Stimulated activated naive CD8-positive, alpha-beta T cell treated with anti-CD3 and anti-CD28 coated beads, Interleukin-15, Interleukin-2, amounts not matched to agents 100 ng/mL and 50 ng/mL, for 24 hours (primary cell): Measurements from ENCODE around the gene DZIP1.
A peak's percentile ranks its signal among the peaks of the same experiment; 100 is the strongest.
"Not testable (repeated sequence)": the region's sequence is repeated elsewhere in the genome, so short reads cannot be mapped to it uniquely, and the experiment has no call there.

Experiments
- H3K27ac Mint-ChIP-seq: one replicate; pipeline ENCODE4 v1.8.0; 2021; ENCODE audit warnings: mild to moderate bottlenecking, mixed read lengths
- H3K27me3 Mint-ChIP-seq: one replicate; pipeline ENCODE4 v1.8.0; 2021; ENCODE audit warnings: mixed read lengths
- H3K36me3 Mint-ChIP-seq: one replicate; pipeline ENCODE4 v1.8.0; 2021; ENCODE audit warnings: low read depth, mixed read lengths
- H3K4me1 Mint-ChIP-seq: one replicate; pipeline ENCODE4 v1.8.0; 2021; ENCODE audit warnings: low read depth, mixed read lengths
- H3K4me3 Mint-ChIP-seq: one replicate; pipeline ENCODE4 v1.8.0; 2021; ENCODE audit warnings: mild to moderate bottlenecking, mixed read lengths
- H3K9me3 Mint-ChIP-seq: one replicate; pipeline ENCODE4 v1.8.0; 2021; ENCODE audit warnings: mixed read lengths

DZIP1 gene, protein sequence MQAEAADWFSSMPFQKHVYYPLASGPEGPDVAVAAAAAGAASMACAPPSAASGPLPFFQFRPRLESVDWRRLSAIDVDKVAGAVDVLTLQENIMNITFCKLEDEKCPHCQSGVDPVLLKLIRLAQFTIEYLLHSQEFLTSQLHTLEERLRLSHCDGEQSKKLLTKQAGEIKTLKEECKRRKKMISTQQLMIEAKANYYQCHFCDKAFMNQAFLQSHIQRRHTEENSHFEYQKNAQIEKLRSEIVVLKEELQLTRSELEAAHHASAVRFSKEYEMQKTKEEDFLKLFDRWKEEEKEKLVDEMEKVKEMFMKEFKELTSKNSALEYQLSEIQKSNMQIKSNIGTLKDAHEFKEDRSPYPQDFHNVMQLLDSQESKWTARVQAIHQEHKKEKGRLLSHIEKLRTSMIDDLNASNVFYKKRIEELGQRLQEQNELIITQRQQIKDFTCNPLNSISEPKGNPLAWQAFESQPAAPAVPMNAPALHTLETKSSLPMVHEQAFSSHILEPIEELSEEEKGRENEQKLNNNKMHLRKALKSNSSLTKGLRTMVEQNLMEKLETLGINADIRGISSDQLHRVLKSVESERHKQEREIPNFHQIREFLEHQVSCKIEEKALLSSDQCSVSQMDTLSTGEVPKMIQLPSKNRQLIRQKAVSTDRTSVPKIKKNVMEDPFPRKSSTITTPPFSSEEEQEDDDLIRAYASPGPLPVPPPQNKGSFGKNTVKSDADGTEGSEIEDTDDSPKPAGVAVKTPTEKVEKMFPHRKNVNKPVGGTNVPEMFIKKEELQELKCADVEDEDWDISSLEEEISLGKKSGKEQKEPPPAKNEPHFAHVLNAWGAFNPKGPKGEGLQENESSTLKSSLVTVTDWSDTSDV

DNA sequence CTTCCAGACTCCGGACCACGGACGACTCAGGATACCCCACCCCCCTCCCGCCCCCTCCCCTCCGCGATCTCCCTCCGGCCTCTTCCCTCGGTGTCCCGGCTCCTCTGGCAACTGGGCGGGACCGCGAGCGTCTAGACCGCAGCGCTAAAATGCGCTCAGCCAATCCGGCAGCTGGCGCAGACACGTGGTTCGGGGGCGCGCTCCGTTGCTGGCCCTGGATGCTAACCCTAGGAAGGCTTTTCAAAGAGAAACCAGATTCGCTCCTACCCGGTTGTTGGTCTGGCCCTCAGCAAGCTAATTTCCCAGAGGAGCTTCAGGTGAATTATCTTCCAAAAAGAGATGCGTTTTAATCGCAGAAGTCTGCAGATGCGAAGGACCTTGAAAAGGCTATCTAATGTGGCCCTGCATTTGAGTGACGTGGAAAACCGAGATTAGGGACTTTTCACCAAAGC lies at the start of gene DZIP1:
Gene DZIP1, minus strand, starts transcription at position 106 of the 452 bp plus-strand sequence. CDS start 2,677 bp downstream, outside the sequence.
- H3K27me3 Mint-ChIP-seq = peaks cover 51% of the 10 kb centered on the region
- no peaks in the 10 kb centered on the region for H3K9me3 Mint-ChIP-seq
- no peak within 1 kb of the TSS for H3K27ac Mint-ChIP-seq
- H3K4me3 Mint-ChIP-seq = peak within 1 kb of the TSS; percentile 69
- no peaks in the 10 kb centered on the region for H3K36me3 Mint-ChIP-seq
- H3K4me1 Mint-ChIP-seq = peaks cover 6% of the 10 kb centered on the region

DNA sequence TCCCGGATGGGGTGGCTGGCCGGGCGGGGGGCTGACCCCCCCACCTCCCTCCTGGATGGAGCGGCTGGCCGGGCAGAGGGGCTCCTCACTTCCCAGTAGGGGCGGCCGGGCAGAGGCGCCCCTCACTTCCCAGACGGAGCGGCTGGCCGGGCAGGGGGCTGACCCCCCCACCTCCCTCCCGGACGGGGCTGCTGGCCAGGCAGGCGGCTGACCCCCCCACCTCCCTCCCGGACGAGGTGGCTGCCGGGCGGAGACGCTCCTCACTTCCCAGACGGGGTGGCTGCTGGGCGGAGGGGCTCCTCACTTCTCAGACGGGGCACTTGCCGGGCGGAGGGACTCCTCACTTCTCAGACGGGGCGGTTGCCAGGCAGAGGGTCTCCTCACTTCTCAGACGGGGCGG lies 46.5 kb upstream of the DZIP1 start:
- not testable (repeated sequence) for H3K9me3 Mint-ChIP-seq, H3K4me3 Mint-ChIP-seq, H3K27ac Mint-ChIP-seq, H3K27me3 Mint-ChIP-seq
- Mint-ChIP-seq H3K36me3 (peaks cover 28% of the 10 kb centered on the region), H3K4me1 (peaks cover 36% of the 10 kb centered on the region)

DNA sequence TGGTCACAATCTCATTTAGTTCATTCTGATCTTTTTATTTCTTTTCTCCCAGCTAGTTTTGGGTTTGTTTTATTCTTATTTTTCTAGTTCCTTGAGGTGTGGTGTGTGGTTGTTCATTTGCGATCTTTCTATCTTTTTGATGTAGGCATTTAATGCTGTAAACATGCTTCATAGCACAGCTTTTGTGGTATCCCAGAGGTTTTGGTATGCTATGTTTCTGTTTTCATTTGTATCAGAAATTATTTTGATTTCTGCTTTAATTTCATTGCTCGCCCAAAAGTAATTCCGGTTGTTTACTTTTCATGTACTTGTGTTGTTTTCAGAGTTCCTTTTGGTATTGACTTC lies 45.0 kb upstream of the DZIP1 start:
- Mint-ChIP-seq H3K27me3 (no peaks in the 10 kb centered on the region), H3K36me3 (peaks cover 29% of the 10 kb centered on the region), H3K4me3 (no peak overlapping the region), H3K27ac (peak overlapping the region; percentile 37), H3K4me1 (peaks cover 43% of the 10 kb centered on the region), H3K9me3 (peaks cover 7% of the 10 kb centered on the region)

DNA sequence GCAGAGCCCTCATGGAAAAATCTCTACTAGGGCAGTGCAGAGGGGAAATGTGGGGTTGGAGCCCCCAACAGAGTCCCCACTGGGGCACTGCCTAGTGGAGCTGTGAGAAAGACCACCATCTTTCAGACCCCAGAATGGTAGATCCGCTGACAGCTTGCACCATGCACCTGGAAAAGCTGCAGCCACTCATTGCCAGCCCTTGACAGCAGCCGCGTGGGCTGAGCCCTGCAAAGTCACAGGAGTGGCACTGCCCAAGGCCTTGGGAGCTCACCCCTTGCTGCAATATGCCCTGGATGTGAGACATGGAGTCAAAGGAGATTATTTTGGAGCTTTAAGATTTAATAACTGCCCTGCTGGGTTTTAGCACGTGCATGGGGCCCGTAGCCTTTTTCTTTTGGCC lies 40.5 kb upstream of the DZIP1 start:
- Mint-ChIP-seq H3K9me3 (peaks cover 14% of the 10 kb centered on the region), H3K36me3 (peaks cover 61% of the 10 kb centered on the region), H3K4me1 (peaks cover 84% of the 10 kb centered on the region)
- not testable (repeated sequence) for H3K4me3 Mint-ChIP-seq, H3K27ac Mint-ChIP-seq, H3K27me3 Mint-ChIP-seq

DNA sequence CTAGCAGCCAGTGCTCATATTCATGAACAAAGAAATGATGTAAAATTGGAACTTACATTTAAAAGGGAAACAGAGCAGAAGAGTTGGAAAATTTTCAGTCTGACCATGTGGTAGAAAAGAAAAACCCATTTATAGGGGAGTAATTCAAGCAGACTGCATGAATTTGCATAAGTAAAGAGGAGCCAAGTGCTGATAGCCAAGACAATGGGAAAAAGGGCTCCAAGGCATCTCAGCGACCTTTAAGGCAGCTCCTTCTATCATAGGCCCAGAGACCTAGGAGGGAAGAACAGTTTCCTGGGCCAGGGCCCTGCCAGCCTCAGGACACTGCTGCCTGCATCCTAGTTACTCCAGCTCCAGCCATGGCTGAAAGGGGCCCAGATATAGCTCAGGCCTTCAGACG lies 39.9 kb upstream of the DZIP1 start:
- Mint-ChIP-seq H3K27me3 (no peaks in the 10 kb centered on the region), H3K9me3 (peaks cover 14% of the 10 kb centered on the region), H3K4me3 (no peak overlapping the region), H3K4me1 (peaks cover 85% of the 10 kb centered on the region), H3K36me3 (peaks cover 57% of the 10 kb centered on the region), H3K27ac (no peak overlapping the region)

DNA sequence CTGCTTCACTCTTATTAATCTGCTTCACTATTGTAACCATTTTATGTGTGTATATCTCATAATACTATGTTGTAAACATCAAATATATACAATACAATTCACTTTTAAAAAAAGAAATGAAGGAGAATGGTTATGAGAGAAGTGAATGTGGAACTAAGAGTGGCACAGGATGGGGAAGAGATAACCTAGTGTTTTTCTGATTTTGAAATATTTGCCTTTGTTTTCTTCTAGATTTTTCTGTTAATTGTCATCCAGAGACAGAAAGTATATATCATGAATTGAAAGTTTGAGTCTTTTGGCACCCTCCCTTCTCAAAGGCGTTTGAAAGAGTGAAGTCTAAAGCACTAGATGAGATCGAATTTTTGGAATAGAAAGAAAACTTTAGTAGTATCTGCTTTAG lies 35.2 kb upstream of the DZIP1 start:
- Mint-ChIP-seq H3K36me3 (peaks cover 40% of the 10 kb centered on the region), H3K9me3 (peaks cover 7% of the 10 kb centered on the region), H3K4me1 (peaks cover 78% of the 10 kb centered on the region), H3K27me3 (no peaks in the 10 kb centered on the region), H3K4me3 (peak overlapping the region; percentile 96), H3K27ac (peak overlapping the region; percentile 0)

DNA sequence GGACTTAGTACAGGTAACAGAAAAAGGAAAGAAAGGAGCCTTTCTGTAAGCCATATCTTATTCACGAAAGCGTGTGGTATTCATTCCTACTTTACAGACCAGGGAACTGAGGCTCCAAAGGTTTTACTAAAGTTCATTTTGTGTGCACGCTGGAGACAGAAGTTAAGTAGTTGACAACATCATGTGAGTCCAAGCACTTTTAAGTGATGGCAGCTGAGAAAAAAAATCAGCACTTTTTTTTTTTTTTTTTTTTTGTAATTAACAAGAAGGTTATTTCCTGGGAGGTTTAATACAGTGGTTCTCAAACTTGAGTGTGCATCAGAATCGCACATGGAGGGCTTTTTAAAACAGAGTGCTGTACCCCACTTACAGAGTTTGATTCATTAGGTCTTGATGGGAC lies 34.5 kb upstream of the DZIP1 start:
- H3K4me1 Mint-ChIP-seq = peaks cover 78% of the 10 kb centered on the region
- H3K9me3 Mint-ChIP-seq = peaks cover 4% of the 10 kb centered on the region

DNA sequence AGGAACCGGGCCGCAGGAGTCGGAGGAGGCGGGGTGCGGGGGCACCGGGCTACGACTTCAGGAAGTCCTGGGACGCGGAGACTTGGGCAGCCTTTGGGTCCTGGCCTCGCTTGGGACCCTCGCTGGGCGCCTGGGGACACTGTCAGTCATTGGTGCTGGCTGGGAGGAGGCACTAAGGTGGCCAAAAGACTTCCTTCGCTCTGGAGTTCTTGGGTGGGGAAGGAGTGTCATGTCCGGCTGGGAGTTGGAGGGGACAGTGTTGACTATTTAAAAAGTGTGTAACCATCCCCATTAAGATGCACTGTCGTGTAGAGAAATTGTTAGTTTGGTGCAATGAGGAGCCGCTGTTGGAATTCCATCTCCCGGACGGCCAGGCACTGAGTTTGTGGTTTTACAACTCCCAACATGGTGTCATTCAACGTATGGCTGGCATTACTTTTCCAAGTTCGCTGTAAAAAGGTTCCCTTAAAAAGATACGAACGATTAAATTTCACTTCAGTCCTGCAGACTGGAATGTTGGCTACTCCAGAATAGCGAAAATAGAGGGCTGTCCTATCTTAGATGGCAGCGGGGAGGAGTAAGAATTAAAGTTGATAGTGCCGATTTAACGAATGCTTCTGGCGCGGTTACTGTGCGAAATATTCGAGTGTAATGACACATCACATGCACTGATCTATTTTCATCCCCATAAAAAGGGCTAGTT lies 33.2 kb upstream of the DZIP1 start:
- H3K4me1 Mint-ChIP-seq = peaks cover 70% of the 10 kb centered on the region
- H3K27me3 Mint-ChIP-seq = no peaks in the 10 kb centered on the region
- H3K9me3 Mint-ChIP-seq = peaks cover 7% of the 10 kb centered on the region
- H3K4me3 Mint-ChIP-seq = peak overlapping the region; percentile 96
- peaks cover 38% of the 10 kb centered on the region for H3K36me3 Mint-ChIP-seq
- H3K27ac Mint-ChIP-seq = peak overlapping the region; percentile 76

More for the DNA sequence above, 34.5 kb upstream of the DZIP1 start:
- Mint-ChIP-seq H3K4me3 (peak overlapping the region; percentile 96), H3K36me3 (peaks cover 40% of the 10 kb centered on the region), H3K27ac (peak overlapping the region; percentile 76), H3K27me3 (no peaks in the 10 kb centered on the region)

DNA sequence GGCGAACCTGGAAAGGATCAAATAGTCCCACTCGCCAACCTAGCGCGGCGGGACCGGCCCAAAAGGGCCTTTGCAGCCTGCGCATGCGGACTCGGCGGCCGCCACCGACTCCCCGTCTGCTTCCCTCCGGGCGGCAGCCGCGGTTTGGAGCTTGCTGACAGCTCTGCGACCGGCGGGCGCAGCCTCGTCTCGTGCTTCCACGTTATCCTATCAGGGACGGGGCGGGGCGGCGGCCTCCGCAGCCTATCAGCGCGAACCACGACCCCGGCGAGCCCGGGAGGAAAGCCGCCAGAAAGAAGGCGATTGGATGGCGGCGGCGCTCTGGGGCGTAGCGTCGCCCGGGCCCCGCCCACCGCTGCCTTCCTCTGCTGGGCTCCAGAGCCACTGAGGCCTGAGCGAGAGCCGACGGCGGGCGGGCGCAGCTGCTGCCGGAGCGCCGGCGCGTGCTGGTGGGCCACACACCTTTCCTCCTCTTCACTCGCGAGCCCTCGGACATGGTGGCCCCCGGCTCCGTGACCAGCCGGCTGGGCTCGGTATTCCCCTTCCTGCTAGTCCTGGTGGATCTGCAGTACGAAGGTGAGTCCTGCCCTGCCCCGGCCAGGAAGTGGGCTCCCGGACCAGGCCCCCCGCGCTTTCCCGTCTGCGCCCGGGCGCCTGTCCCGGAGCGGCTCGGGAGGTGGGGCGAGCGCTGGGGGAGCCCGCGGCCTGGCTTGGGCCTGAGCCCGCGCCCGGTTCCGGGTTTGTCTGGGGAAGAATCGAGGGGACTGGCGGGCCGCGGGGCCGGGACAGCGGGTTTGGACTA lies 32.5 kb upstream of the DZIP1 start, which contains the start of gene DNAJC3:
Gene DNAJC3, plus strand, starts transcription at position 378 of the 802 bp plus-strand sequence. Its CDS starts 117 bp downstream, at position 495.
- no peaks in the 10 kb centered on the region for H3K27me3 Mint-ChIP-seq
- H3K4me3 Mint-ChIP-seq = peak within 1 kb of the TSS; percentile 96
- H3K36me3 Mint-ChIP-seq = peaks cover 31% of the 10 kb centered on the region
- peaks cover 64% of the 10 kb centered on the region for H3K4me1 Mint-ChIP-seq
- H3K27ac Mint-ChIP-seq = peak within 1 kb of the TSS; percentile 94
- peaks cover 10% of the 10 kb centered on the region for H3K9me3 Mint-ChIP-seq

DNA sequence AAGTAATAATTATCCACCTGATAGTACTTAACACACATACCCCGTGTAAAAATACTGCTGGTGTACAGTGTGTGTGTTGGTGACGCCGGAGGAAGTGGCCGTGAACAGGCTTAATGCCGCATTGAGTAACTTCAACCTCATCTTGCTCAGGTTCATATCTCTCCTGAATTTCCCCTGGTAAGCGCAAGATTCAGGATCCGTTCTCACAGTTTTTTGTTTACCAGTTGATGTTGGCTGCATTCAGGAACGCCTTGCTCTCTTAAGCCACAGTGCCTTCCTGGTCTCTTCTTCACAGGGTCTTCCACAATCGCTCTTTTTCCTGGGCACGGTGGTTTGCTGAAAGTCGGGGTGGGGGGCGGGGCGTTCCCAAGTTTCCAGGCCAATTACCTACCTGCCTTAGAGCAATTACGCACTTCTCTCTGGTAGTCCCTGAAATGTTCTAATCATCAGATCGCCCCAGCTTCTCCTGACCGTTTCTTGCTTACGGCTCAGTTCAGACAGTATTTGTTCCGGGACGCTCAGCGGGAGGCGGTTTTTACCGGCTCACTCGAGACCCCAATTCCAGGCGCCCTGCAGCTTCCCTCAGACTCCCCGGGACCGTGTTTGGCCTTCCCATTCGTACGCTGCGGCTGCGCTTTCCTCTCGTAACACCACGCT lies 31.7 kb upstream of the DZIP1 start:
- Mint-ChIP-seq H3K27me3 (no peaks in the 10 kb centered on the region), H3K4me3 (peak overlapping the region; percentile 96), H3K4me1 (peaks cover 57% of the 10 kb centered on the region), H3K9me3 (peaks cover 12% of the 10 kb centered on the region), H3K36me3 (peaks cover 24% of the 10 kb centered on the region), H3K27ac (peak overlapping the region; percentile 94)

DNA sequence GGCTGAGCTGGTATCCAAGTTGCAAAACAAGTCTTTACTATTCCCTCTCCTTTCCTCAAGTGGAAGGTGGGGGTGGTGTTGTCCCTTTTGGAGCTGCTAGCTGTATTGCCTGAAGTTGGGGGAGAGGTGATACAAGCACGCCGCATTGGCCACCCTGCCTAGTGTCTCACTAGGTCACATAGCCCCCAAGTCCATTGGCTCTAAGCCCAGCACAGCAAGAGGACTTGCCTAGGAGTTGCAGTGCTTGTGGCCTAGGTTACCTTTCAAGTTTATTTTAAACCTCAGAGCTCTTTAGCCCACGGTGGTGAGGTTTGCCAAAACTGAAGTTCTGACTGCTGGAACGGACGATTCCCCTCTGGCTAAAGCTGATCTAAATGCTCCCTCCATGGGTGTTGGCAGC lies 27.1 kb upstream of the DZIP1 start:
- Mint-ChIP-seq H3K36me3 (peaks cover 28% of the 10 kb centered on the region), H3K4me1 (peaks cover 23% of the 10 kb centered on the region), H3K27me3 (no peaks in the 10 kb centered on the region), H3K27ac (no peak overlapping the region), H3K4me3 (no peak overlapping the region), H3K9me3 (peaks cover 36% of the 10 kb centered on the region)

DNA sequence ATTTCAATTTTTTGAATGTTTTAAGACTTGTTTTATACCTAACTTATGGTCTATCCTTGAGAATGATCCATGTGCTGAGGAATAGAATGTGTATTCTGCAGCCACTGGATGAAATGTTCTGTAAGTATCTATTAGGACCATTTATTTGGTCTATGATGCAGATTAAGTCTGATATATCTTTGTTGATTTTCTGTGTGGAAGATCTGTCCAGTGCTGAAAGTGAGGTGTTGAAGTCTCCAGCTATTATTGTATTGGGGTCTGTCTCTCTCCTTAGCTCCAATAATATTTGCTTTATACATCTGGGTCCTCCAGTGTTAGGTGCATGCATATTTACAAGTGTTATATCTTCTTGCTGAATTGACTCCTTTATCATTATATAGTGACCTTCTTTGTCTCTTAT lies 22.7 kb upstream of the DZIP1 start:
- not testable (repeated sequence) for H3K27ac Mint-ChIP-seq, H3K4me1 Mint-ChIP-seq, H3K4me3 Mint-ChIP-seq
- peaks cover 43% of the 10 kb centered on the region for H3K9me3 Mint-ChIP-seq
- H3K36me3 Mint-ChIP-seq = peaks cover 14% of the 10 kb centered on the region
- H3K27me3 Mint-ChIP-seq = peaks cover 13% of the 10 kb centered on the region

DNA sequence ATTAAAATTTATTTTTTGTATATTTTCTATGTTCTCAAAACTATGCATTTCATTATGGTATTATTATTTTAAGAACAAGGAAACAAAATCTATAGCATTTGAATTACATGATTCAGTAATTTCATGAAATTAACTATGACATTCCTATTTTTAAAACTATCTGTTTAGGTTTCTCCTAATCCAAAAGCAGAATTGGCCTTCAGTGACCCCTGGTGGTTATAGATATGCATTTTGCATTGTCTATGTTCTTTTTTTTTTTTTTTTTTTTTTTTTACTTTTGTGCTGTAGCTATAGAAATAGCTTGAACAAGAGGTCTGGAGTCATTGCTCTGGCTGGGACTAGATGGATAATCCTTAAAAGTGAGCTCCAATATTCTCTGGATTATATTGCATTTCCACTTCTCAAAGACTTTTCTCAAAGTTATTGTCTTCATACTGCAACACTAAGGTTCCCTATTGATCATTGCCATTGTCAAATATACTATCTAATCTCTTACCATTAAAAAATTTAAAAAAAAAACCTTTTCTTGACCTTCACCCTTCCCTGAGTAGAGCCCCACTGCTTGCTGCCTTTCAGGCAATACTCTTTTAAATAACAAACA lies 16.6 kb upstream of the DZIP1 start:
- Mint-ChIP-seq H3K4me3 (no peak overlapping the region), H3K27ac (no peak overlapping the region)

More for the DNA sequence above, 16.6 kb upstream of the DZIP1 start:
- no peaks in the 10 kb centered on the region for H3K4me1 Mint-ChIP-seq
- peaks cover 30% of the 10 kb centered on the region for H3K27me3 Mint-ChIP-seq
- H3K9me3 Mint-ChIP-seq = peaks cover 14% of the 10 kb centered on the region
- no peaks in the 10 kb centered on the region for H3K36me3 Mint-ChIP-seq
